ENCODE results near the gene PRPS1. TPM values are rescaled to one million over a fixed set of nuclear protein-coding genes. Genes with fewer than 3 reads are reported as not detected.

The PRPS1 gene
- total and polyA plus RNA-seq, 9 of the 15 experiments (the other 6 are each of a cell fraction or from before 2014, with no cell fraction given): 47.8 to 175 (median 79.6) TPM

GRCh38 chrX:107579956-107580355, 48.4 kb upstream of the PRPS1 start (continued):
- TF ChIP-seq, protein P1, sequence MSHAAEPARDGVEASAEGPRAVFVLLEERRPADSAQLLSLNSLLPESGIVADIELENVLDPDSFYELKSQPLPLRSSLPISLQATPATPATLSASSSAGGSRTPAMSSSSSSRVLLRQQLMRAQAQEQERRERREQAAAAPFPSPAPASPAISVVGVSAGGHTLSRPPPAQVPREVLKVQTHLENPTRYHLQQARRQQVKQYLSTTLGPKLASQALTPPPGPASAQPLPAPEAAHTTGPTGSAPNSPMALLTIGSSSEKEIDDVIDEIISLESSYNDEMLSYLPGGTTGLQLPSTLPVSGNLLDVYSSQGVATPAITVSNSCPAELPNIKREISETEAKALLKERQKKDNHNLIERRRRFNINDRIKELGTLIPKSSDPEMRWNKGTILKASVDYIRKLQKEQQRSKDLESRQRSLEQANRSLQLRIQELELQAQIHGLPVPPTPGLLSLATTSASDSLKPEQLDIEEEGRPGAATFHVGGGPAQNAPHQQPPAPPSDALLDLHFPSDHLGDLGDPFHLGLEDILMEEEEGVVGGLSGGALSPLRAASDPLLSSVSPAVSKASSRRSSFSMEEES (CRISPR knock-in tag; IDR thresholded peaks at IDR 0.05): no peak
- TF ChIP-seq ZNF717 (CRISPR knock-in tag; IDR thresholded peaks at IDR 0.05): no peak
- no peak for TF ChIP-seq KAT7 (CRISPR knock-in tag; IDR thresholded peaks at IDR 0.05; ENCODE audit: borderline replicate concordance)
- no peak for TF ChIP-seq NR2C1 (IDR thresholded peaks at IDR 0.05)
- TF ChIP-seq NR2C1 (tag; IDR thresholded peaks at IDR 0.05): no peak
- no peak for TF ChIP-seq ARID3B (CRISPR knock-in tag; IDR thresholded peaks at IDR 0.05; ENCODE audit: borderline replicate concordance)

- H3K9ac ChIP-seq (ENCODE audit: insufficient read depth in 1 of 2, low read depth in 2 of 2, low read length in 2 of 2): no peak overlapping the region
- H3K9me3 ChIP-seq (replicated peaks; ENCODE audit: control insufficient read depth, insufficient read depth, low read depth, low read length): no peaks in the 10 kb centered on the region; the same call in 1 of the 2 replicates
- no peaks in the 10 kb centered on the region; the same call in 1 of the 2 replicates for H4K20me1 ChIP-seq (replicated peaks; ENCODE audit: control insufficient read depth, insufficient read depth, low read length)
- H3K27me3 ChIP-seq (ENCODE audit: control insufficient read depth in 2 of 2, insufficient read depth in 2 of 2, low read length in 2 of 2): no peaks in the 10 kb centered on the region
- H3K79me2 ChIP-seq (ENCODE audit: control insufficient read depth, insufficient read depth, low read length): no peaks in the 10 kb centered on the region
- no peak overlapping the region for H3K27ac ChIP-seq (ENCODE audit: extremely low read depth, low read depth, low read length)
- intact Hi-C loops (cut with micrococcal nuclease): no loop called here
- ATAC-seq (no peak), DNase-seq (ENCODE audit: extremely low read depth in 1 of 4, low spot score in 3 of 4) (no peak), FAIRE-seq (no peak)
- CTCF ChIA-PET (ENCODE audit: low intra/inter-chr PET ratio): no interaction called here
- no peak overlapping the region for H2AFZ ChIP-seq (ENCODE audit: low read depth, low read length)
- no TSS peak for BruUV-seq (replicated peaks)
- POLR2A ChIA-PET: no interaction called here
- WGBS (ENCODE audit: insufficient coverage, low coverage, missing lambda C conversion rate): 44% methylated on average over 4 of the region's 4 CpGs
- no peaks in the 10 kb centered on the region for H3K9me1 ChIP-seq (ENCODE audit: control insufficient read depth, insufficient read depth, low read length)
- TF ChIP-seq ZNF668 (CRISPR knock-in tag; IDR thresholded peaks at IDR 0.05): no peak
- TF ChIP-seq ZNF316 (IDR thresholded peaks at IDR 0.05): peak; percentile 29; the same call in 1 of the 2 replicates
- no peak for TF ChIP-seq CHAMP1 (IDR thresholded peaks at IDR 0.05)
- no peak for TF ChIP-seq GATA2 (CRISPR knock-in tag; IDR thresholded peaks at IDR 0.05)
- in situ Hi-C loops (cut with MboI): no loop called here
- no peak overlapping the region for H3K4me3 ChIP-seq
- H3K4me1 ChIP-seq (replicated peaks in 1 of 2; ENCODE audit: control insufficient read depth in 2 of 2, insufficient read depth in 2 of 2, low read length in 2 of 2): peaks cover 4 to 13% of the 10 kb centered on the region in 2 experiments; a peak in 3 of 5 replicates
- no peak overlapping the region for H3K4me2 ChIP-seq (ENCODE audit: insufficient read depth, low read length)
- no peaks in the 10 kb centered on the region for H3K36me3 ChIP-seq (ENCODE audit: control insufficient read depth, insufficient read depth, low read length)
Measured at GRCh38 chrX:107581923-107582322, 46.4 kb upstream of the PRPS1 start.
